Measurements from ENCODE around the gene MRC2.

DNA sequence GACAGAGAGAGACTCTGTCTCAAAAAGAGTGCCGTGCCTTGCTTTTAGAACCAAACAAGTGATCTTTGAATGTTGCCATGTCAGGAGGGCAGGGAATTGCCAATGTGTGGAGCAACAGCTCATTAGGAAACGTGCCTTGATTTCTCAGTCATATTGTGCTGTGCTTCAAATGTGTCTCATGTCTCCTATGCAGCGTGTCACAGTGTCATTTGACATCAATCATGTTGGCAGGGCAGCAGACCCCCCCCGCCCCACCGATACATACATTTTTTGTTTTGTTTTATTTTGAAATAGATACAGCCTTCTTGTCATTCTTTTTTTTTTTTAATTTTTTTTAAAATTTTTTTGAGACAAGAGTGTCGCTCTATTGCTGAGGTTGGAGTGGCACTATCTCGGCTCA is 22.1 kb downstream of the MRC2 start:
- TF ChIP-seq SIN3A (IDR thresholded peaks at IDR 0.05; ENCODE audit: borderline replicate concordance, insufficient read depth, low read length), result no peak
- TF ChIP-seq POLR2AphosphoS5 (IDR thresholded peaks at IDR 0.05; ENCODE audit: low read depth, low read length), result no peak
- no peak for TF ChIP-seq REST (IDR thresholded peaks at IDR 0.05; ENCODE audit: insufficient read depth in 1 of 2, low read depth in 2 of 2, low read length in 2 of 2)
- TF ChIP-seq TAF1 (IDR thresholded peaks at IDR 0.05; ENCODE audit: borderline replicate concordance, insufficient read depth, low read length), result no peak
- TF ChIP-seq FOXP2 (optimal IDR thresholded peaks at IDR 0.05; ENCODE audit: borderline replicate concordance, extremely low read depth, extremely low read length, insufficient read depth), result no peak

All from PFSK-1 (cell line).